ENCODE data around the gene P4HA3.

GRCh38 chr11:74284466-74284865, 27.0 kb downstream of the P4HA3 start:
- TF ChIP-seq CTCF (IDR thresholded peaks at IDR 0.05; ENCODE audit: insufficient read depth, low read length) (no peak), POLR2AphosphoS5 (IDR thresholded peaks at IDR 0.05; ENCODE audit: low read depth) (no peak), REST (IDR thresholded peaks at IDR 0.05; ENCODE audit: insufficient replicate concordance, low read depth) (no peak)
